ENCODE data around the gene RNF7. TPM values are rescaled to one million over a fixed set of nuclear protein-coding genes. Genes with fewer than 3 reads are reported as not detected.

Gene RNF7
- total RNA-seq, 2 donors from 2014 or later, result 106 to 111 TPM

DNA sequence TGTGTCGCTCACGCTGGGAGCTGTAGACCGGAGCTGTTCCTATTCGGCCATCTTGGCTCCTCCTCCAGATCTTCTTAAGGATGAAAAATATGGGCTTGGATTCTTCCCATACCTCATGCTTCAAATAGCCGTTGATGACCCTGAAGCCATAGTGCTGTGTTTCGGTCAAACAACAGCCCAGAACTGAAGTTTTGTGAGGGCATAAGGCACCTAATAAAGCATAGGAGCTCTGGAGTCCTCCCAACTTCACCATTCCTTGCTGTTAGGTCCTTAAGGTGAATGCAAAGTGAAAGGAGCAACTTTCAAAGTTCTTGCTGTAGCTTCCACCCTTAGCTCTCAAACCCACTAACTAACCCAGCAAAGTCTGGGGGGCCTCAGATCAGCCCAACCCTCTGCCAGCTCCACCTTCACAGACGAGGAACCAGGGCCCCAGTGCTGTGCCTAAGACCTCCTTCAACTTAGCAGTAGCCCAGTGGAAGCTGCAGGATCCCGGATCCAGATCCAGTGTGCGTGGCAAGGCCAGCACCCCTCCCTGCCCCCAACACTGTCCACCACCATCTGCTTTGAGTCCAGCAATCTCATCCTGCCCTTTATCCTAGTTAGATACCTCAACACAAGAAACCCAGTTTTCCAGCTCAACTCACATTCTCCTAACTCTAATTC is 25.1 kb downstream of the RNF7 start, which contains the start of gene GRK7:
Gene GRK7, plus strand, starts transcription at position 321 of the 663 bp plus-strand sequence. CDS start 14,877 bp downstream, outside the sequence.
- TF ChIP-seq, protein P1, sequence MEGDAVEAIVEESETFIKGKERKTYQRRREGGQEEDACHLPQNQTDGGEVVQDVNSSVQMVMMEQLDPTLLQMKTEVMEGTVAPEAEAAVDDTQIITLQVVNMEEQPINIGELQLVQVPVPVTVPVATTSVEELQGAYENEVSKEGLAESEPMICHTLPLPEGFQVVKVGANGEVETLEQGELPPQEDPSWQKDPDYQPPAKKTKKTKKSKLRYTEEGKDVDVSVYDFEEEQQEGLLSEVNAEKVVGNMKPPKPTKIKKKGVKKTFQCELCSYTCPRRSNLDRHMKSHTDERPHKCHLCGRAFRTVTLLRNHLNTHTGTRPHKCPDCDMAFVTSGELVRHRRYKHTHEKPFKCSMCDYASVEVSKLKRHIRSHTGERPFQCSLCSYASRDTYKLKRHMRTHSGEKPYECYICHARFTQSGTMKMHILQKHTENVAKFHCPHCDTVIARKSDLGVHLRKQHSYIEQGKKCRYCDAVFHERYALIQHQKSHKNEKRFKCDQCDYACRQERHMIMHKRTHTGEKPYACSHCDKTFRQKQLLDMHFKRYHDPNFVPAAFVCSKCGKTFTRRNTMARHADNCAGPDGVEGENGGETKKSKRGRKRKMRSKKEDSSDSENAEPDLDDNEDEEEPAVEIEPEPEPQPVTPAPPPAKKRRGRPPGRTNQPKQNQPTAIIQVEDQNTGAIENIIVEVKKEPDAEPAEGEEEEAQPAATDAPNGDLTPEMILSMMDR (conservative IDR thresholded peaks at IDR 0.05), result no peak
- peak within 1 kb of the TSS; percentile 15 for H3K4me3 Mint-ChIP-seq
- Histone ChIP-seq H3K9ac (ENCODE audit: extremely low read depth, low read length, poor library complexity, severe bottlenecking) (no peak within 1 kb of the TSS), H3K27me3 (ENCODE audit: control insufficient read depth, insufficient read depth, low read length, poor library complexity, severe bottlenecking) (peaks cover 18% of the 10 kb centered on the region), H3K27ac (ENCODE audit: low read depth, low read length) (no peak within 1 kb of the TSS), H3K4me3 (ENCODE audit: low read length) (peak within 1 kb of the TSS; percentile 8), H3K36me3 (ENCODE audit: control insufficient read depth, insufficient read depth, low read length) (no peaks in the 10 kb centered on the region), H3K9me3 (ENCODE audit: control insufficient read depth, low read length) (peaks cover 9% of the 10 kb centered on the region), H3K4me1 (ENCODE audit: control insufficient read depth, insufficient read depth, low read length) (no peaks in the 10 kb centered on the region)
- H3K27ac Mint-ChIP-seq, result no peak within 1 kb of the TSS
- no peak for DNase-seq
- 86 to 91% methylated on average over 3 to 9 of the region's 9 CpGs for WGBS, 2 experiments (ENCODE audit: insufficient coverage in 1 of 2, insufficient read length in 1 of 2)
- H3K4me1 Mint-ChIP-seq, result no peaks in the 10 kb centered on the region
- peaks cover 8% of the 10 kb centered on the region for H3K27me3 Mint-ChIP-seq (ENCODE audit: insufficient read depth)
- no peaks in the 10 kb centered on the region for H3K9me3 Mint-ChIP-seq
- H3K36me3 Mint-ChIP-seq (ENCODE audit: low read depth), result no peaks in the 10 kb centered on the region

DNA sequence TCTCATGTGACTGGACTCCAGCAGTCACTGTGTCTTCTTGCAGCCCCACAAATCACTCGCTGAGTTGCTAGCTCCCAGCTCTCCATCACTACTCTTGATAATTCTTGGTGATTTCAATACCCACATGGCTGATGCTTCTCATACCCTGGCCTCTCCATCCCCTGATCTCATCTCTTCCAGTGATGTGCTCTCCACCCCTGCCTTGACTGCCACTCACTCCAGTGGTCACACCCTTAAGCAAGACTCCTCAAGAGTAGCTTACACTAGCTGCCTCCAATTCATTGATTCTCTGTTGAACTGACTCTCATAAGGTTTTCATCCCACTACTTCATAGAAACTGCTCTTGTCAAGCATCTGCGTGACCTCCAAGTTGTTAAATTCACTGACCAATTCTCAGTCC is 25.9 kb downstream of the RNF7 start:
- peaks cover under 1% of the 10 kb centered on the region for H3K4me1 ChIP-seq (ENCODE audit: control insufficient read depth, insufficient read depth, low read length)
- H3K36me3 ChIP-seq (ENCODE audit: control insufficient read depth, insufficient read depth, low read length), result no peaks in the 10 kb centered on the region
- H3K4me1 Mint-ChIP-seq, result no peaks in the 10 kb centered on the region
- no peak overlapping the region for H3K9ac ChIP-seq (ENCODE audit: extremely low read depth, low read length, poor library complexity, severe bottlenecking)
- no peak overlapping the region for H3K4me3 ChIP-seq (ENCODE audit: low read length)
- no peaks in the 10 kb centered on the region for H3K36me3 Mint-ChIP-seq (ENCODE audit: low read depth)
- no peak overlapping the region for H3K27ac ChIP-seq (ENCODE audit: low read depth, low read length)
- H3K27ac Mint-ChIP-seq, result no peak overlapping the region
- H3K9me3 ChIP-seq (ENCODE audit: control insufficient read depth, low read length), result peaks cover 9% of the 10 kb centered on the region
- DNase-seq, result no peak
- 96 to 100% methylated on average over 2 of the region's 2 CpGs for WGBS, 2 experiments (ENCODE audit: insufficient coverage in 1 of 2, insufficient read length in 1 of 2)
- H3K27me3 ChIP-seq (ENCODE audit: control insufficient read depth, insufficient read depth, low read length, poor library complexity, severe bottlenecking), result peaks cover 26% of the 10 kb centered on the region
- TF ChIP-seq, protein P1 (conservative IDR thresholded peaks at IDR 0.05), result no peak
- peaks cover 16% of the 10 kb centered on the region for H3K27me3 Mint-ChIP-seq (ENCODE audit: insufficient read depth)
- no peak overlapping the region for H3K4me3 Mint-ChIP-seq
- H3K9me3 Mint-ChIP-seq, result no peaks in the 10 kb centered on the region

DNA sequence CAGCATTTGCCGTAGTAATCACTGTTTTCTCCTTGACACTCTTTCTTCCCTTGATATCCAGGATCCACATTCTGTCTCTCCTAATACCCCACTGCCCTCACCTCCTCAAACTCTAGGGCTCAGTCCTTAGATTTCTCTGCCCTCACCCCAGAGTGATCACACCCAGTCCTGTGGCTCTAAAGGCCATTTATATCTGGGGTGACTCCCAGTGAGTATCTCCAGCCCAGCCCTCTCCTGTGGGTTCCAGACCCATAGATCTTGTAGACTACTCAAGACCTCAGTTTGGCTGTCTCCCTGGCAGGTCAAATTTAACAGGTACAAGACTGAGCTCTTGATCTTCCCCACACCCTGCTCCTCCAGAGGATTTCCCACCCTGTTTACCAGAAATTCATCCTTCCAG is 26.4 kb downstream of the RNF7 start:
- Histone ChIP-seq H3K36me3 (ENCODE audit: control insufficient read depth, insufficient read depth, low read length) (no peaks in the 10 kb centered on the region), H3K4me3 (ENCODE audit: low read length) (no peak overlapping the region), H3K9ac (ENCODE audit: extremely low read depth, low read length, poor library complexity, severe bottlenecking) (no peak overlapping the region), H3K27ac (ENCODE audit: low read depth, low read length) (no peak overlapping the region), H3K27me3 (ENCODE audit: control insufficient read depth, insufficient read depth, low read length, poor library complexity, severe bottlenecking) (peaks cover 27% of the 10 kb centered on the region), H3K4me1 (ENCODE audit: control insufficient read depth, insufficient read depth, low read length) (peaks cover 3% of the 10 kb centered on the region), H3K9me3 (ENCODE audit: control insufficient read depth, low read length) (peaks cover 9% of the 10 kb centered on the region)
- H3K27me3 Mint-ChIP-seq (ENCODE audit: insufficient read depth), result peaks cover 20% of the 10 kb centered on the region
- peaks cover 3% of the 10 kb centered on the region for H3K4me1 Mint-ChIP-seq
- H3K36me3 Mint-ChIP-seq (ENCODE audit: low read depth), result no peaks in the 10 kb centered on the region
- WGBS, 2 experiments (ENCODE audit: insufficient coverage in 1 of 2, insufficient read length in 1 of 2), result 91 to 100% methylated on average over 1 of the region's 1 CpG
- H3K9me3 Mint-ChIP-seq, result no peaks in the 10 kb centered on the region
- no peak for DNase-seq
- H3K4me3 Mint-ChIP-seq, result no peak overlapping the region
- TF ChIP-seq, protein P1 (conservative IDR thresholded peaks at IDR 0.05), result no peak
- H3K27ac Mint-ChIP-seq, result no peak overlapping the region

Measured in endodermal cell (in vitro differentiated cells).